CD4-positive, alpha-beta T cell treated with Interleukin-2 at 100 ng/mL for 4 hours (primary cell): Measurements from ENCODE around the gene PARK7.
"Not testable (repeated sequence)": the region's sequence is repeated elsewhere in the genome, so short reads cannot be mapped to it uniquely, and the experiment has no call there.

ENCODE experiments used
- DNase-seq: peaks from one replicate; pipeline ENCODE4 v3.0.0-alpha.2; 2020; ENCODE audit warnings: low spot score

Gene PARK7

DNA sequence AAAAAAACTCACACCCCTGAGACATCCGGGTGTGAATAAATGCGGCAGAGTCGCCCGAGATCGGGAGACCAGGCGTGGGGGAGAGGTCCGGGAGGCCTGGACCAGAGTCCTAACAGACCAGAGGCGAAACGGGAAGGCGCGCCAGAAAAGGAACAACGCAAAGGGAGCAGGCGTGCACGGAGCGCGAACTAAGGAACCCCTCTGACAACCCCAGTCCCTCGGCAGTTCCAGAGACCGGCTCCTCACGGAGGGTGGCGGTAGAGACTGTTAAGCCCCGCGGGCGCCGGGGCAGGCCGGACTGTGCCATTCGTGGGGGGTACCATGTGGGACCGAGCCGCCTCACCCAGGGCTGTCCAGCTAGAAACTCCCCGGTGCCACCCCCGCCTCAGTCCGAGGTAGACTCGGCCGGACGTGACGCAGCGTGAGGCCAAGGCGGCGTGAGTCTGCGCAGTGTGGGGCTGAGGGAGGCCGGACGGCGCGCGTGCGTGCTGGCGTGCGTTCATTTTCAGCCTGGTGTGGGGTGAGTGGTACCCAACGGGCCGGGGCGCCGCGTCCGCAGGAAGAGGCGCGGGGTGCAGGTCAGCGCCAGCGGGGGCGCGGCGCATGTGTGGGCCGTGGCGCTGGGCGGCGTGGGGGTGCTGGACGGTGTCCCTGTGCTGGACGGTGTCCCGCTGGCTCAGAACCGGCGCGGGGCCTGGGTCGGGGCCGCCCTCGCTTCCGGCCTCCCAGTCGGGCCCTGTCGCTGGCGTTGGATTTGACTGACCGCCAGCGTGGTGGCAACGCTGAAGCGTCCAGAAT is at the start of gene PARK7:
TSS of gene PARK7 (plus strand) at position 496 of the 798 bp plus-strand sequence. CDS start 1,075 bp downstream, outside the sequence.
- DNase-seq = peak; percentile 100

DNA sequence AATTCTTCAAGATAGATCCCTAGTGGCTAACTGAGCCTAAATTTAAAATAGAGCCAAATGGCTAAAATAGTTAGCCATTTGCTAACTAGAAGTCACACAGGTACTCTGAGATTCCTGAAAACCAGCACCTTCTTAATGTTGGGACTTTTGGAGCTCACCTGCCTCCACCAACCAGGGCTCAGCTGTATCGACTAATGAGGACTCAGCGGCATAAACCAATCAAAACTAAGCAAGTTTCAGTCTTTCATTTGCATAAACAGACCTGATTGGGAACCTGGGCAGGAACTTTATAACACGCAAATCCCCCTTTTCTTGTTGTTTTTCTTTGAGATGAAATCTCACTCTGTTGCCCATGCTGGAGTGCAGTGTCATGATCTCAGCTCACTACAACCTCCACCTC is 49.4 kb upstream of the PARK7 start:
- no peak for DNase-seq

DNA sequence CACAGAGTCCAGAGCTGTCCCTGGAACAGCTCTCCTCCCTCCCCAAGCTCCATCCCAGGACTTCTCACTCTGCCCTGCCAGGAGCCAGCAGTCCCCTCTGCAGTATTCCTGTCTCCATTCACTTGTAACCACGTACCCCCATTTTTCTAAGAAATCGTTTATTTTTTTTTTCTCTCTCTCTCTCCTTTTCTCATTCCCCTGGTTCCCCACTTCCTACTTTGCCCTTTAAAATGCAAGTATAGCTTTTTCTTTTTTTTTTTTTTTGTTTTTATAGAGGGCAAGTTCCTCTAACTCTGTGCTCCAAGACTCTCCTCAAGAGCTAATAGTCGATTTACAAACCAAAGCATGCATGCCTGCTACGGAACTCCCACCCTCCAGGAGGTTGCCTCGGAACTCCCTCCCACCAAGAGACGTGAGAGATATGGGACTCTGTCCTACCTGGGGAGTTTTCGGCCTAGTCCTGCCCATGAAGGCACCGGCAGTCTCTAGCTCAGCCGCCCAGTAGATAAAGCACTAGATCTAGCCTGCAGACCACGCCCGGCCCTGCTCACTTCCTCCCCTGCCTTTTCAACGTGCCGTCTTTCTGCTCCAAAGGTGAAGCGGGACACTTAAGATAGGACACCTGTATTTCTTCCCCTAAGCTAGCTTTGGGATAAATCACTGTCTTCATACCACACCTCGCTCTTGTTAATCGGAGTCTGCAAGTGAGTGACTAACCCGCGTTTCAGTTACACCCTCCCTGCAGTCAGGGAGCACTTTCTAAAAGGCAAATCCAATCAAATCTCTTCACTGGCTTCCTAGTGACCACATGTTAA is 48.6 kb upstream of the PARK7 start:
- DNase-seq = peak; percentile 2

DNA sequence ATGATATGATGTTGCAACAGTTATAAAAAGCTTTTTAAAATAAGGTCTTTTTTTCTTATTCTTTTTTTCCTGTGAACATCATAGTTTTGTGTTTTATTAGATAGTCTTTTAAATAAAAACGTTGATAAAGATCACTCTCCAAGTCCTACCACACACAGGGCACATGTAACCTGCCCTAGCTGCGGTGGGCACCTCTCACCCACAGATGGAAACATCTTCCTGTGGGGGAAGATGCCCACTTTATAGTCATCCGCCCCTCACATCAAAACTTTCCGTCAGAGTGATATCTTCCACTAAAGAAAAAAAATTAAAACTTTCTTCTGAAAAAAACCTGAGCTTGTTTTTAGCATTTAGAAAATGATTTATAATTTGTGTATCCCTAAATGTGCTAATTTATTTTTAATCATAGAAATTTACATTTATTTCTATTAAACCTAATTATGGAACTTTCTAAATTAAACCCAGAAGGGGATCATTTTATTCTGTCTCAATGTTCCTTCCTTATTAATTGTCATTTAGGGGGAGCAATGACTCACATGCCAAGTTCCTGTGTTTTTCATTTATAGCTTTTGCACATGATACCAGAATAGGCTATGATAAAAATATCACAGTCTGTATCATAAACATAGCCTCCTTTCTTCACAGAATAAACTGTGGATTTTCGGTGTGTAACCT is 45.5 kb upstream of the PARK7 start:
- DNase-seq = peak; percentile 43

DNA sequence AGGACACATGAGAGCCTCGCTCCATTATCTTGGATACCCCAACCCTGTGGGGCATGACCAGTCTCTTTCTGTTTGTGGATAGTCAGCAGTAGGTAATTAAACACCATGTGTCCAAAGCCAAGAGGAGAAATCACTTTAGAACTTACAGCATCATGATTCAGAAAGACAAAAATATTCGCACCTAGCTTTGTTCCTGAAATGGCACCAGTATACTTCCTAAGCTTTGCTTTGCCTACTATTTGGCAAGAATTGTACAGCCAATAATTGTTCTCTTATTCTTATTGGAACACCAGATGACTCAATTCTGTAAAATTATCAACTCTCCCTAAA is 45.0 kb upstream of the PARK7 start:
- no peak for DNase-seq

DNA sequence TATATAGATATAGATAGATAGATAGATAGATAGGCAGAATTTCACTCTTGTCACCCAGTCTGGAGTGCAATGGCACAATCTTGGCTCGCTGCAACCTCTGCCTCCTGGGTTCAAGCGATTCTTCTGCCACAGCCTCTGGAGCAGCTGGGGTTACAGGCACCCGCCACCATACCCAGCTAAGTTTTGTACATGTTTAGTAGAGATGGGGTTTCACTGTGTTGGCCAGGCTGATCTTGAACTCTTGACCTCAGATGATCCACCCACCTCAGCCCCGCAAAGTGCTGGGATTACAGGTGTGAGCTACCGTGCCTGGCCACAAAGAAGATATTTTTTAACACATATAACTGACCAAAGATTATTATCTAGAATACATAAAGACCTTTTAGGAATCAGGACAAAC is 43.5 kb upstream of the PARK7 start:
- DNase-seq = not testable (repeated sequence)

DNA sequence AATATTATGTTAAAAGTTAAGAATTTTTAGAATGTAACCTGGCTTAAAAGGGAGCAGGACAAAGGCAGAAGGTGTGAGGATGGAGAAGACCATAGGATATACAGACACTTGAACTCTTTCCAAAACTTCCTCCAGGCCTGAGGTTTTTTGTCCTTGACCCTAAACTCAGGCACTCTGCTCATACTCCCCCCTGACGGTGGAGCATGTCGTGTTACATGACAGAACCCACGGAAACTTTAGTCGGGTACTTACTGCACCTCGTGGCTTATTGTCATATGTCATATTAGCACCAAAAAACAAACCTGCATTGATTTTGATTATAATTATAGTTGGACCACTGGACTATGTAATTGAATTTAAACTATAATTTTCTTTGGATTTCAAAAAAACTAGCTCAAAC is 41.6 kb upstream of the PARK7 start:
- DNase-seq = no peak

DNA sequence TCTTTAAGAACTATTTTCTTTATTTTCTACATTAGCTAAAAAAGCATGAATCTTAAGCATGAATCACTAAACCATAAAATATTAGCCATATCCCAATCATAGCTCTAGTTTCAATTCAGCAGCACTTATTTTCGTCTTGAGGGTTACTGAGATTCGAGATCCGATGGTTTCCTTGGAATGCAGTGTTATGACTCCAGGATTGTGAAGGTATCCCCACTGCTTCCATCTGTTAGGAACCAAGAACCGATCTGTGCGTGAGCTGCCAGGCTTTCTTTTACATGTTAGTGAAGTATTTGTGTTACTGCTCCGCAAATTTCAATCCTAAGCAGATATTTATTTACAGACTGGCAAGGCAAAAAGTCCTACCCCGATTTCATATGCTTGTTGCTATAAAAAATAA is 39.7 kb upstream of the PARK7 start:
- DNase-seq = no peak

DNA sequence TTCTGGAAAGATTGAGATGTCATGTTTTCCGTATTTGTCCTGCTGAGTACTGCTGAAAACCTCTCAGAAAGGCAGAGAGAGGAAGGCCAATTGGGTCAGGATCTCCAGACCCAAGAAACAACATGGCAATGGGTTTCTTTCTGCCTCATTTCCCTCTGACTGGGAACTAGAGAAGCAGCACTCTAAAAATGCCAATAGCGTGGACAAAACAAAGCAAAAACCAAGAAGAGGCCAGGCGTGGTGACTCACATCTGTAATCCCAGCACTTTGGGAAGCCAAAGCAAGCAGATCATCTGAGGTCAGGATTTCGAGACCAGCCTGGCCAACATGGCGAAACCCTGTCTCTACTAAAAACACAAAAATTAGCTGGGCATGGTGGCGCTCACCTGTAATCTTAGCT is 39.2 kb upstream of the PARK7 start:
- no peak for DNase-seq

DNA sequence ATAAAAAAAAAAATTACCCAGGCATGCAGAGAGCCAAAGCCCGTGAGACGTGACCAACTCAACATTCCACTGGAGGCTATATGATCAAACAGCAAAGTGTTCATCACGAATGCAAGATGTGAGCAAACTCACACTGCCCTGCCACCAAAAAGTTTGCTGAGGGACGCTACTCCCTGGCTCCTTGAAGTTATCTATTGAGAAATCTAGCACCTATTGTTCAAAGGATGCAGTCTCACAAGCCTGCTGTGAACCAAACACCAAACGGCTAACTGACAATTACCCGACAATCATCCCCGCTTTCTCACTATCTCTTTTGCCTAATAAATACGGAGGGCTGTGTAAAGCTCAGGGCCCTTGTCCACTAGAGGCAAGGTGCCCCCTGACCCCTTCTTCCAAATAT is 34.5 kb upstream of the PARK7 start:
- DNase-seq = not testable (repeated sequence)

DNA sequence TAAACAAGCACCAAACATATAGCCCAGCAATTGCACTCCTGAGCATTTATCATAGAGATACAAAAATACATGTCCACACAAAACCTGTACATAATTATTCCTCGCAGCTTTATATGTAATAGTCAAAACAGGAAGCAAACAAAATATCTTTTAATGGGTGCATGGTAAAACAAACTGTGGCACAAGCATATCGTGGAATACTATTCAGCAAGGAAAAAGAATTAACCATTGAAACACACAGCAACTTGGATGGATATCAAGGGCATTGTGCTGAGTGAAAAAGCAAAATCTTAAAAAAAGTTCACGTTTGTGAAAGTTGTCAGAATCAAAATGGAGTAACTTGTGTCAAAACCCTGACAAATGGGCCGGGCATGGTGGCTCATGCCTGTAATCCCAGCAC is 33.3 kb upstream of the PARK7 start:
- DNase-seq = no peak

DNA sequence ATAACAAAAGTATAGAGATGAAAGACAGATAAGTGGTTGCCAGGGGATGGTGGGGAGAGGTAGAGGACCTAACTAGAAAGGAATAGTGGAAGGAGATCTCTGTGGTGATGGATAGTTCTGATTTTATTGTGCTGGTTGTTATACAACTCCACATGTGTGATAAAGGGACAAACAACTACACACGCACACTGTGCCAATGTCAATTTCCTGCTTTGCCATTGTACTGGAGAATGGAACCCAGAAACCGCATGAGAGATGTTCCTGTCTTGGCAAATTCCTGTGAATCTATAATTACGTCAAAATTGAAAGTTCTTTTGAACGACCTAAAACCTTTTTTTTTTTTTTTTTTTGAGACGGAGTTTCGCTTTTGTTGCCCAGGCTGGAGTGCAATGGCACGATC is 31.9 kb upstream of the PARK7 start:
- no peak for DNase-seq

DNA sequence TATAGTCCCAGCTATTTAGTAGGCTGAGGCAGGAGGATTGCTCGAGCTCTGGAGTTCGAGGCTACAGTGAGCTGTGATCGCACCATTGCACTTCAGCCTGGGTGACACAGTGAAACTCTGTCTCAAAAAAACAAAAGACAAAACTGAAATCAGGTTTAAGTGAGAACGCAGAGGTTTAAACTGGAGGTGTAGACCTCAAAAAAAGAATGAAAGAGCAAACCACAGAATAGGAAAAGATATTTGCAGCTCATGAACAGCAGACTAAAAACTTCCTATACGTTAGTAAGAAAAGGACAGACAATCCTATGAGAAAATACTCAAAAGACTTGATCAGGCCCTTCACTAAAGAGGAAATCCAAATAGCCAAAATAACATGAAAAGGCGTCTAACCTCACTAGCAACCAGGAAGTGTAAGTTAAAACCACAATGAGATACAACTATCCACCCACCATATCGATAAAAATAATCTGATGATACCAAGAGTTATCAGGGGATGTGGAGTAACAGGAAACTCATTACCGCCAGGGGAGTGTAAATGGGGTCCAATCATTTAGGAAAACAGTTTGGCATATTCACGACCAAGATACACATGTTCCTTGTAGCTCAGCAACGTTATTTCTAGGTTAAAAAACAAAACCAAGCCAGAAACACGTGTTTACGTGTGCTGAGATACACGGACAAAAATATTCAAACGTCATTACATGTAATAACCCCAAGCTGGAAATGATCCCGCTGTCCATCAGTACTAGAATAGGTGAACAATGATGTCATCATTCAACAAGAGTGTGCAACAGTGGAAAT is 30.7 kb upstream of the PARK7 start:
- DNase-seq = peak; percentile 42

DNA sequence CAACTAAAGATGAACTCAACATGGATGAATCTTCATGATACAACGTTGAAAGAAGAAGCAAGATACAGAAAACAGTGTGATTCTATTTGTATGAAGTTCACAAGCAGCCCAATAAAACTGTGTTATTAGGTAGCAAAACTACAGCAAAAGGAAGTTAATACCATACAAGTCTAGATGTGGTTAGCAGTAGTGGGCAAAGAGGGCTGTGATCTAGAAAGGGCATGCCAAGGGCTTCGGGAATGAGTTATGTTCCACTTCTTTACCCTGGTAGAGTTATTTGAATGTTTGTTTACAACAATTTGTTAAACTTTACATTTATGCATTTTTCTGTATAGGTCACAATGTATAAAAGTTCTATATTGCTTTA is 30.1 kb upstream of the PARK7 start:
- DNase-seq = no peak

DNA sequence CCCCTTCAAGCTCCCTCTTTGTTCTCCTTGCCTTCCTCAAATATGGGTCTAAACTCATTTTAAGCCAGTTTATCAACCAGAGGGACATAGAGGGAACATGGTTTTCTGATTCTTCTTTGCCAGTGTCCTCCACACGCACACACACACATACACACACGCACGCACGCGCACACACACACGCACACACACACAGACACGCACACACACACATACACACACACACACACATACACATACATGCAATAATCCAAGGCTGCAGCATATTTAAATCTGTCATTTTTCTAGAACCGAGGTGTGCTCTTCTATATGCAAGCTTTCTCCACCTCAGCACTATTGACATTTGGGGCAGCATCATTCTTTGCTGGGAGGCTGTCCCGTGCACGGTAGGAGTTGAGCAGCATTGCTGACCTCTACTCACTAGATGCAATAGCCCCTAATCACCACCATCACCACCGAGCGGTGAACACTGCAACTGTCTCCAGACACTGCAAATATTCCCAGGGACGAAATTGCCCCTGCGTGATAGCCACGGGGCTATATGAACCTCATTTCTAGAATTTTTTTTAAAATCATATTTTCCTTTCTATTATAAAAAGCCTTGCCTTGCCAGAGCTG is 28.9 kb upstream of the PARK7 start:
- DNase-seq = no peak

DNA sequence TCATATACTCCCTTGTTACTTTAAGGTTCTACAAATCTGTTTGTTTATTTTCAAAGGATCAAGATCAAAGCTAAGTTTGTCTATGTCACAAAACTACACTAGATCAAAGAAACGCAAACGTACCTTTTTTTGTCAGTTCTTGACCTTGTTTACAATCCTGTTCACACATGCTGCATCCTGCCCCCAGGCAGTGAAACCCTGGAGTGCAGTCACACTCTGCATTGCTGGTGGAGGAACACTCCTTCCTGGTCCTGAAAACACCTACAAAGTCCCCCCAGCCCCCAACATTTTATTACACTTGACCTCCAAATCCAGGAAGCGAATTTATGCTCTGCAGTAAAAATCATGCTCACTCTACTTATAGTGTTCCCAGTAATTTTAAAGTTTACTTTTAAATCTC is 23.4 kb upstream of the PARK7 start:
- no peak for DNase-seq

DNA sequence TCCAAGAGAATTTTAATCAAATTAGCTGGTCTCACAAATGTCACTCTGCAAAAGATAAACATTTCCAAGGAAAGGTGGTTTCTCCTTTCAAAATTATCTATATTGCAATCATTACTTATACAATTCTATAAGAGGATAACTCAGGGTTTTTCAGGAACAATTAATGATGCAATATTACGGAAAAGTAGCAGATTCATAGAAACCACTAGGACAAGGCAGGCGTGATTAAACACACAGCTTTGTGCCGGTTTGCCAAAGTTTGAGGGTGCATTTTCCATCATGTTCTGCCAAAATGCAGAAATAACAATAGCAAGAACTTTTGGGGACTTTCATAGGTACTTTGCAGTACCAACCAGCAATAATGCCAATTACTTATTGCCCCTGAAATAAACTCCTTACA is 21.5 kb upstream of the PARK7 start:
- no peak for DNase-seq

DNA sequence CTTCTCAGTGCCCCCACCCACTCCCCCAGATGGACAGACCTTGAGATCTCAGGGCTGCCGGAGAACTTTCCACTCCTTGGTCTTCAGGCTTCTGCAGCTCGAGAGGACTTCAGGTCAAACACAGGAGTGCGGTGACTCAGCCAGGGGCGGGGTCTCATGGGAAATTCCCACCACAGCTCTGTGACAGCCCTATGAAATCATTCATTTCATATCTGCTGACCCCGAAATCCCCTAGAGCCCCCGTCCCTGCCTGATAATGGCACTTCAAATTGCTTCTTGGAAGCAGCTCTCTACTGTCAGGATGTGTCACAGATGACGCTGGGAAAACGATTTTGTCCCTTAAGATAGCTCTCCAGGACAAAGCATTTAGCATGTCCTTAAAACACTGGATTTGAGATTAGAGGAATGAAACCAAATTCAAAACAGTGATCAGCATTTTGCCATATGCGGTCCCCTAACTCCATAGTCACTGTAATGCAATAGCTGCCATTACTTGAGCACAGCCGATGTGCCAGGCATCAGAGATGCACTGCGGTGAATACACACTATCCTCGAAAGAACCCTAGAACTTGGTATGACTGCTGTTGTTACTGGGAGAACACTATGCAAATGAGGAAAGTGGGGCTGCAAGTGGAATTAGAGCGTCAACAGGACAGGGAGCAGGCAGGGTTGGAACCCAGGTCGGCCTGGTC is 20.6 kb upstream of the PARK7 start, which contains the start of gene TNFRSF9:
TSS of gene TNFRSF9 (minus strand) at position 95 of the 692 bp plus-strand sequence. CDS start 845 bp downstream, outside the sequence.
- DNase-seq = peak; percentile 80

DNA sequence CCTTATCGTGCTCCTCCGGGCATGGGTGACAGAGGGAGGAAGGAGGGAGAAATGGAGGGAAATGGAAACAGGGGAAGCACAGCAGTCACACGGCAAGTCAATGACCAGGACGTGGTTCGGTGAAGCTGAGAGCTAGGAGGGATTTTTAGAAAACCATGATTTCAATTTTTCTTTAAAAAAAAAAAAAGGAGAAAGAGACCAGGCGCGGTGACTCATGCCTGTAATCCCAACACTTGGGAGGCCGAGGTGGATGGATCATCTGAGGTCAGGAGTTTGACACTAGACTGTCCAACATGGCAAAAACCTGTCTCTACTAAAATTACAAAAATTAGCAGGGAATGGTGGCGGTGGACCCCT is 20.1 kb upstream of the PARK7 start:
- no peak for DNase-seq

DNA sequence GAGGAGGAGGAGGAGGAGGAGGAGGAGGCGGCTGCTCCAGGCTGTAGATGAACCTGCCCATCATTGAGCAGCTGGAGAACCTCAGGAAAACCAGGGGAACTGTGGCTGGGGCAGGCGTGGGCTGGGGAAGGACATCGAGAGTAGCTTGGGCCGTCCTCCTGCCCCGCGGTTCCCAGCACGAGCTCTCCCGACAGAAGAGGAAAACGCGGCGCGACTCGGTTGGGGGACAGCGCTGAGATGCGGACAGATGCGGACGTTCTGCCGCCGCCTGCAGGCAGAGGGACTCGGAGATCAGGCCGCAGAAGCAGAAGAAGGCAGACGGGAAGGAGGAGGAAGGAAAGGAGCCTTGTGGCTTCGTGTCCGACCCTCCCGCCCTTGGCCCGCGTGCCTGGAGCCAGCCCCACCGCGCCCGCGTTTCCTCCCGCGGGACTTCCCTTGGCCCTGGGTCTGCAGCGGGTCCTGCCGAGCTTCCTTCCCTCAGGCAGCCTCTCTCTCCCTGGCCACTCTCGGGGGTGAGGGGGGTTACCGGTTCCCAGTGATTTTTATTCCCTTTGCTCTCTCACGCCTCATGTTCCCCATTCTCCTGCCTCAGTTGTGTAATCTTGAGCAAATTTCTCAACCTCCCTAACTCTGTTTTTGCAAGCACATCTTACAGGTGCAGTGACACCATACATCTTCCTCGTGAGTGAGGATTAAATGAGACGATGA is 19.1 kb upstream of the PARK7 start:
- peak; percentile 37 for DNase-seq
